ENCODE data around the gene HPS6. TPM values are rescaled to one million over a fixed set of nuclear protein-coding genes. Genes with fewer than 3 reads are reported as not detected.
"Not testable (repeated sequence)": the region's sequence is repeated elsewhere in the genome, so short reads cannot be mapped to it uniquely, and the experiment has no call there.

The HPS6 gene
- polyA plus RNA-seq (2013, experiment 1 of 2), result 13.6 TPM
- polyA plus RNA-seq (2013, experiment 2 of 2), result 10.6 TPM

GRCh38 chr10:102064868-102065560 lies at the start of gene HPS6:
Gene HPS6, plus strand, starts transcription at chr10:102065349. Its CDS starts 126 bp downstream, at chr10:102065475.
- peaks cover 9% of the 10 kb centered on the region for H3K4me1 ChIP-seq (ENCODE audit: control insufficient read depth, insufficient read depth, low read length, poor library complexity, severe bottlenecking)
- 2% methylated on average over 54 to 57 of the region's 61 CpGs for WGBS, 2 experiments (ENCODE audit: insufficient coverage in 2 of 2)
- no peaks in the 10 kb centered on the region for H3K9me3 ChIP-seq (ENCODE audit: control insufficient read depth, low read length)
- no peak within 1 kb of the TSS for H3K27ac ChIP-seq (ENCODE audit: low read depth, low read length, severe bottlenecking)
- H3K4me3 ChIP-seq (ENCODE audit: extremely low read depth, insufficient read depth, low read length, poor library complexity, severe bottlenecking), result peak within 1 kb of the TSS; percentile 84
- peaks cover 30% of the 10 kb centered on the region for H3K36me3 ChIP-seq (ENCODE audit: control insufficient read depth, insufficient read depth, low read length)

GRCh38 chr10:102016416-102016815 lies 48.7 kb upstream of the HPS6 start:
- Histone ChIP-seq H3K4me3 (ENCODE audit: extremely low read depth, insufficient read depth, low read length, poor library complexity, severe bottlenecking) (no peak overlapping the region), H3K9me3 (ENCODE audit: control insufficient read depth, low read length) (no peaks in the 10 kb centered on the region), H3K4me1 (ENCODE audit: control insufficient read depth, insufficient read depth, low read length, poor library complexity, severe bottlenecking) (no peaks in the 10 kb centered on the region), H3K36me3 (ENCODE audit: control insufficient read depth, insufficient read depth, low read length) (peaks cover 42% of the 10 kb centered on the region), H3K27ac (ENCODE audit: low read depth, low read length, severe bottlenecking) (no peak overlapping the region)

- no peak overlapping the region for H3K4me3 ChIP-seq (ENCODE audit: extremely low read depth, insufficient read depth, low read length, poor library complexity, severe bottlenecking)
- no peaks in the 10 kb centered on the region for H3K9me3 ChIP-seq (ENCODE audit: control insufficient read depth, low read length)
- 100% methylated on average over 1 to 2 of the region's 2 CpGs for WGBS, 2 experiments (ENCODE audit: insufficient coverage in 2 of 2)
- H3K27ac ChIP-seq (ENCODE audit: low read depth, low read length, severe bottlenecking), result no peak overlapping the region
- no peaks in the 10 kb centered on the region for H3K4me1 ChIP-seq (ENCODE audit: control insufficient read depth, insufficient read depth, low read length, poor library complexity, severe bottlenecking)
- peaks cover 48% of the 10 kb centered on the region for H3K36me3 ChIP-seq (ENCODE audit: control insufficient read depth, insufficient read depth, low read length)
These were observed 47.9 kb upstream of the HPS6 start for GRCh38 chr10:102017295-102017694.

- H3K4me3 ChIP-seq (ENCODE audit: extremely low read depth, insufficient read depth, low read length, poor library complexity, severe bottlenecking), result no peak overlapping the region
- no peak overlapping the region for H3K27ac ChIP-seq (ENCODE audit: low read depth, low read length, severe bottlenecking)
- WGBS, 2 experiments (ENCODE audit: insufficient coverage in 2 of 2), result 100% methylated on average over 1 of the region's 2 CpGs
- peaks cover 61% of the 10 kb centered on the region for H3K36me3 ChIP-seq (ENCODE audit: control insufficient read depth, insufficient read depth, low read length)
- H3K4me1 ChIP-seq (ENCODE audit: control insufficient read depth, insufficient read depth, low read length, poor library complexity, severe bottlenecking), result no peaks in the 10 kb centered on the region
- no peaks in the 10 kb centered on the region for H3K9me3 ChIP-seq (ENCODE audit: control insufficient read depth, low read length)
These were observed 44.2 kb upstream of the HPS6 start for GRCh38 chr10:102020938-102021337.

GRCh38 chr10:102024799-102025198 lies 40.4 kb upstream of the HPS6 start:
- H3K36me3 ChIP-seq (ENCODE audit: control insufficient read depth, insufficient read depth, low read length), result peaks cover 71% of the 10 kb centered on the region
- no peak overlapping the region for H3K27ac ChIP-seq (ENCODE audit: low read depth, low read length, severe bottlenecking)
- no peak overlapping the region for H3K4me3 ChIP-seq (ENCODE audit: extremely low read depth, insufficient read depth, low read length, poor library complexity, severe bottlenecking)
- H3K4me1 ChIP-seq (ENCODE audit: control insufficient read depth, insufficient read depth, low read length, poor library complexity, severe bottlenecking), result no peaks in the 10 kb centered on the region
- WGBS, 2 experiments (ENCODE audit: insufficient coverage in 2 of 2), result 94 to 96% methylated on average over 2 to 3 of the region's 3 CpGs
- H3K9me3 ChIP-seq (ENCODE audit: control insufficient read depth, low read length), result no peaks in the 10 kb centered on the region

- peaks cover 77% of the 10 kb centered on the region for H3K36me3 ChIP-seq (ENCODE audit: control insufficient read depth, insufficient read depth, low read length)
- H3K9me3 ChIP-seq (ENCODE audit: control insufficient read depth, low read length), result no peaks in the 10 kb centered on the region
These were observed 37.9 kb upstream of the HPS6 start for GRCh38 chr10:102027261-102027660.

GRCh38 chr10:102033787-102034186 lies 31.4 kb upstream of the HPS6 start:
- H3K4me3 ChIP-seq (ENCODE audit: extremely low read depth, insufficient read depth, low read length, poor library complexity, severe bottlenecking), result no peak overlapping the region
- 88 to 100% methylated on average over 1 of the region's 2 CpGs for WGBS, 2 experiments (ENCODE audit: insufficient coverage in 2 of 2)
- H3K27ac ChIP-seq (ENCODE audit: low read depth, low read length, severe bottlenecking), result no peak overlapping the region
- peaks cover 79% of the 10 kb centered on the region for H3K36me3 ChIP-seq (ENCODE audit: control insufficient read depth, insufficient read depth, low read length)
- H3K9me3 ChIP-seq (ENCODE audit: control insufficient read depth, low read length), result no peaks in the 10 kb centered on the region
- H3K4me1 ChIP-seq (ENCODE audit: control insufficient read depth, insufficient read depth, low read length, poor library complexity, severe bottlenecking), result no peaks in the 10 kb centered on the region

More at GRCh38 chr10:102027261-102027660, 37.9 kb upstream of the HPS6 start:
- Histone ChIP-seq H3K4me1 (ENCODE audit: control insufficient read depth, insufficient read depth, low read length, poor library complexity, severe bottlenecking) (no peaks in the 10 kb centered on the region), H3K27ac (ENCODE audit: low read depth, low read length, severe bottlenecking) (no peak overlapping the region), H3K4me3 (ENCODE audit: extremely low read depth, insufficient read depth, low read length, poor library complexity, severe bottlenecking) (no peak overlapping the region)
- 95 to 100% methylated on average over 1 to 2 of the region's 2 CpGs for WGBS, 2 experiments (ENCODE audit: insufficient coverage in 2 of 2)

GRCh38 chr10:102035807-102036206 lies 29.3 kb upstream of the HPS6 start:
- not testable (repeated sequence) for H3K4me3 ChIP-seq (ENCODE audit: extremely low read depth, insufficient read depth, low read length, poor library complexity, severe bottlenecking); H3K4me1 ChIP-seq (ENCODE audit: control insufficient read depth, insufficient read depth, low read length, poor library complexity, severe bottlenecking); H3K27ac ChIP-seq (ENCODE audit: low read depth, low read length, severe bottlenecking); H3K9me3 ChIP-seq (ENCODE audit: control insufficient read depth, low read length)
- peaks cover 73% of the 10 kb centered on the region for H3K36me3 ChIP-seq (ENCODE audit: control insufficient read depth, insufficient read depth, low read length)
- 99% methylated on average over 9 to 16 of the region's 33 CpGs for WGBS, 2 experiments (ENCODE audit: insufficient coverage in 2 of 2)

- H3K27ac ChIP-seq (ENCODE audit: low read depth, low read length, severe bottlenecking), result no peak overlapping the region
- no peak overlapping the region for H3K4me3 ChIP-seq (ENCODE audit: extremely low read depth, insufficient read depth, low read length, poor library complexity, severe bottlenecking)
- no peaks in the 10 kb centered on the region for H3K9me3 ChIP-seq (ENCODE audit: control insufficient read depth, low read length)
- H3K4me1 ChIP-seq (ENCODE audit: control insufficient read depth, insufficient read depth, low read length, poor library complexity, severe bottlenecking), result no peaks in the 10 kb centered on the region
- peaks cover 48% of the 10 kb centered on the region for H3K36me3 ChIP-seq (ENCODE audit: control insufficient read depth, insufficient read depth, low read length)
These were observed 26.7 kb upstream of the HPS6 start for GRCh38 chr10:102038410-102038809.

- peaks cover 32% of the 10 kb centered on the region for H3K36me3 ChIP-seq (ENCODE audit: control insufficient read depth, insufficient read depth, low read length)
- no peaks in the 10 kb centered on the region for H3K9me3 ChIP-seq (ENCODE audit: control insufficient read depth, low read length)
- no peak overlapping the region for H3K4me3 ChIP-seq (ENCODE audit: extremely low read depth, insufficient read depth, low read length, poor library complexity, severe bottlenecking)
- H3K27ac ChIP-seq (ENCODE audit: low read depth, low read length, severe bottlenecking), result no peak overlapping the region
- no peaks in the 10 kb centered on the region for H3K4me1 ChIP-seq (ENCODE audit: control insufficient read depth, insufficient read depth, low read length, poor library complexity, severe bottlenecking)
- WGBS, 2 experiments (ENCODE audit: insufficient coverage in 2 of 2), result 81 to 91% methylated on average over 4 to 5 of the region's 7 CpGs
These were observed 24.7 kb upstream of the HPS6 start for GRCh38 chr10:102040305-102041050.

- 84 to 88% methylated on average over 1 to 2 of the region's 3 CpGs for WGBS, 2 experiments (ENCODE audit: insufficient coverage in 2 of 2)
- Histone ChIP-seq H3K36me3 (ENCODE audit: control insufficient read depth, insufficient read depth, low read length) (no peaks in the 10 kb centered on the region), H3K27ac (ENCODE audit: low read depth, low read length, severe bottlenecking) (peak overlapping the region; percentile 30), H3K9me3 (ENCODE audit: control insufficient read depth, low read length) (no peaks in the 10 kb centered on the region), H3K4me3 (ENCODE audit: extremely low read depth, insufficient read depth, low read length, poor library complexity, severe bottlenecking) (no peak overlapping the region), H3K4me1 (ENCODE audit: control insufficient read depth, insufficient read depth, low read length, poor library complexity, severe bottlenecking) (no peaks in the 10 kb centered on the region)
These were observed 19.9 kb upstream of the HPS6 start for GRCh38 chr10:102045292-102045691.

Data from mesodermal cell (in vitro differentiated cells).